Activated CD4-positive, alpha-beta T cell treated with anti-CD3 and anti-CD28 coated beads, Interleukin-2, Interleukin-6, amounts not matched to agents 100 ng/mL and 50 ng/mL, durations not matched to agents 16 hours and 8 hours (primary cell): ENCODE measurements around the gene SPRR2F.
A peak's percentile ranks its signal among the peaks of the same experiment; 100 is the strongest.
"Not testable (repeated sequence)": the region's sequence is repeated elsewhere in the genome, so short reads cannot be mapped to it uniquely, and the experiment has no call there.

Experiments
- DNase-seq: peaks from one replicate; pipeline ENCODE4 v3.0.0-alpha.2; 2020

The SPRR2F gene

GRCh38 chr1:153113416-153113815, at the start of gene SPRR2F:
Gene SPRR2F (minus strand): TSS chr1:153113516. CDS start chr1:153112733, 783 bp downstream.
- no peak for DNase-seq

GRCh38 chr1:153155541-153155940, 42.2 kb upstream of the SPRR2F start:
- no peak for DNase-seq

GRCh38 chr1:153152481-153152880, 39.2 kb upstream of the SPRR2F start:
- DNase-seq: no peak

- no peak for DNase-seq
These were observed 37.5 kb upstream of the SPRR2F start, which contains the start of gene SPRR2G for GRCh38 chr1:153150846-153151245. Gene SPRR2G (minus strand): TSS chr1:153150890. CDS start chr1:153150110, 780 bp downstream.

GRCh38 chr1:153141377-153141776, 28.1 kb upstream of the SPRR2F start:
- no peak for DNase-seq

GRCh38 chr1:153140484-153140883, 27.2 kb upstream of the SPRR2F start:
- no peak for DNase-seq

- DNase-seq: no peak
These were observed 20.4 kb upstream of the SPRR2F start for GRCh38 chr1:153133743-153134142.

- DNase-seq: no peak
These were observed 20.0 kb upstream of the SPRR2F start for GRCh38 chr1:153133267-153133666.

GRCh38 chr1:153128688-153129087, 15.4 kb upstream of the SPRR2F start:
- not testable (repeated sequence) for DNase-seq

GRCh38 chr1:153127296-153127695, 14.0 kb upstream of the SPRR2F start:
- DNase-seq: no peak

- no peak for DNase-seq
These were observed 12.2 kb upstream of the SPRR2F start for GRCh38 chr1:153125536-153125935.

- DNase-seq: not testable (repeated sequence)
These were observed 10.5 kb upstream of the SPRR2F start for GRCh38 chr1:153123793-153124192.

- DNase-seq: no peak
These were observed 9.6 kb upstream of the SPRR2F start for GRCh38 chr1:153122831-153123421.

- no peak for DNase-seq
These were observed 7.6 kb upstream of the SPRR2F start for GRCh38 chr1:153120945-153121344.

- DNase-seq: no peak
These were observed 6.2 kb upstream of the SPRR2F start for GRCh38 chr1:153119491-153119971.

GRCh38 chr1:153115264-153115663, 1.9 kb upstream of the SPRR2F start:
- not testable (repeated sequence) for DNase-seq

- not testable (repeated sequence) for DNase-seq
These were observed 862 bp downstream of the SPRR2F start for GRCh38 chr1:153112454-153112853.

GRCh38 chr1:153100245-153100644, 13.1 kb downstream of the SPRR2F start:
- peak; percentile 32 for DNase-seq

- DNase-seq: no peak
These were observed 13.8 kb downstream of the SPRR2F start for GRCh38 chr1:153099461-153100045.

GRCh38 chr1:153095764-153096163, 17.6 kb downstream of the SPRR2F start:
- no peak for DNase-seq

- no peak for DNase-seq
These were observed 18.9 kb downstream of the SPRR2F start, which contains the start of gene SPRR2E for GRCh38 chr1:153094426-153094825. Gene SPRR2E (minus strand): TSS chr1:153094526. CDS start chr1:153093751, 775 bp downstream.

- no peak for DNase-seq
These were observed 25.7 kb downstream of the SPRR2F start for GRCh38 chr1:153087652-153088051.

- no peak for DNase-seq
These were observed 31.6 kb downstream of the SPRR2F start for GRCh38 chr1:153081736-153082135.
